Measurements from ENCODE around the gene OR10G6. TPM values are rescaled to one million over a fixed set of nuclear protein-coding genes. Genes with fewer than 3 reads are reported as not detected.

OR10G6 gene
- total RNA-seq, 4 donors from 2014 or later, result not detected

DNA sequence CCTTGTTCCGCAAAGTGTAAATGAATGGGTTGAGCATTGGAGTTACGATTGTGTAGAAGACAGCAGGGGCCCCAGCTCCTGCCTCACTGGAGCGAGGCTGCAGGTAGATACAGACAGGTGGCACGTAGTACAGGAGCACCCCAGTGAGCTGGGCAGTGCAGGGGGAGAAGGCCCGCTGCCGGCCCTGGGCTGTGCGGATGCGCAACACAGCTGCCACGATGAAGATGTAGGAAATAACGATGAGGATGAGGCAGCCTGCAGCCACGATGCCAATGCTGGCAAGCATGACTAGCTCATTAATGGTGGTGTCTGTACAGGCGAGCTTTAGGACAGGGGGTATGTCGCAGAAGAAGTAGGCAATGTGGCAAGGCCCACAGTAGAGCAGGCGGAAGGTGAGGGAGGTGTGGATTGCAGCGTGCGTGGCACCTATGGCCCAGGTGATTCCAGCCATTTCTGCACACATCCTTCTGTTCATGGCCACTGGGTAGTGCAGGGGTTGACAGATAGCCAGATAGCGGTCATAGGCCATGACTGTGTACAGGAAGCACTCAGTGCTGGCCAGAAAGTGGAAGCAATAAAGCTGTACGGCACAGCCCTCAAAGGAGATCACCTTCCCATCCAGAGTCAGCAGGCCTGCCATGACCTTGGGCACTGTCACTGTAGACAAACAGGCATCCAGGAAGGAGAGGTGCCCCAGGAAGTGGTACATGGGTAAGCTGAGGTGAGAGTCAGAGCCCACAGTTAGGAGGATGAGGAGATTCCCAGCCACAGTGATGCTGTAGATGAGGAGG is 18.0 kb downstream of the OR10G6 start:
- H3K36me3 ChIP-seq, result no peaks in the 10 kb centered on the region
- intact Hi-C loops (cut with DNase I; ENCODE audit: low total_unique reads), result no loop called here
- no peak overlapping the region for H3K27ac ChIP-seq
- H3K9me3 ChIP-seq, result no peaks in the 10 kb centered on the region
- no peaks in the 10 kb centered on the region for H3K4me1 ChIP-seq
- H3K4me3 ChIP-seq, result no peak overlapping the region
- no peak for DNase-seq
- no peaks in the 10 kb centered on the region for H3K27me3 ChIP-seq
- no peak for TF ChIP-seq POLR2A (IDR thresholded peaks at IDR 0.05)
- TF ChIP-seq, protein P1, sequence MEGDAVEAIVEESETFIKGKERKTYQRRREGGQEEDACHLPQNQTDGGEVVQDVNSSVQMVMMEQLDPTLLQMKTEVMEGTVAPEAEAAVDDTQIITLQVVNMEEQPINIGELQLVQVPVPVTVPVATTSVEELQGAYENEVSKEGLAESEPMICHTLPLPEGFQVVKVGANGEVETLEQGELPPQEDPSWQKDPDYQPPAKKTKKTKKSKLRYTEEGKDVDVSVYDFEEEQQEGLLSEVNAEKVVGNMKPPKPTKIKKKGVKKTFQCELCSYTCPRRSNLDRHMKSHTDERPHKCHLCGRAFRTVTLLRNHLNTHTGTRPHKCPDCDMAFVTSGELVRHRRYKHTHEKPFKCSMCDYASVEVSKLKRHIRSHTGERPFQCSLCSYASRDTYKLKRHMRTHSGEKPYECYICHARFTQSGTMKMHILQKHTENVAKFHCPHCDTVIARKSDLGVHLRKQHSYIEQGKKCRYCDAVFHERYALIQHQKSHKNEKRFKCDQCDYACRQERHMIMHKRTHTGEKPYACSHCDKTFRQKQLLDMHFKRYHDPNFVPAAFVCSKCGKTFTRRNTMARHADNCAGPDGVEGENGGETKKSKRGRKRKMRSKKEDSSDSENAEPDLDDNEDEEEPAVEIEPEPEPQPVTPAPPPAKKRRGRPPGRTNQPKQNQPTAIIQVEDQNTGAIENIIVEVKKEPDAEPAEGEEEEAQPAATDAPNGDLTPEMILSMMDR (IDR thresholded peaks at IDR 0.05), result no peak

DNA sequence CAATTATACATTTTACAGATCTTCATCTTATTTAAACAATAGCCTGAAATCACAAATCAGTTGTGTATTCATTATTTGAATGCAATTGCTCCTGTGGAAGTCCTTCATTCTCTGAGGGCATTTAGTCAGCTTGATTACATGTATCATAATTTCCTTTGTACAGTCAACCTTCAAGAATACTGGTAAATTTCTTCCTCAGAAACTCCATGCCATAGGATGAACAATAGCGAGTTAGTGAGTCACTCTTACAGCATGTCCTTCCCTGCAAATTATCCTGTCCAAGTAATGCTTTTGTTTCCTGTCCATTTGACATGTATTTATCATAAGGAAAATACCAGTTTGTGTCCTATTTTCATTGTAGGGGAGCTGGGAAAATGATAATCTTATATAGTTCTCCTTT is 21.1 kb downstream of the OR10G6 start:
- H3K27ac ChIP-seq, result no peak overlapping the region
- no peaks in the 10 kb centered on the region for H3K9me3 ChIP-seq
- no peaks in the 10 kb centered on the region for H3K4me1 ChIP-seq
- no peak for DNase-seq
- no peaks in the 10 kb centered on the region for H3K27me3 ChIP-seq
- no peak overlapping the region for H3K4me3 ChIP-seq
- intact Hi-C loops (cut with DNase I; ENCODE audit: low total_unique reads), result no loop called here
- no peaks in the 10 kb centered on the region for H3K36me3 ChIP-seq
- no peak for TF ChIP-seq POLR2A (IDR thresholded peaks at IDR 0.05)

GRCh38 chr11:123956752-123957151 is 38.2 kb downstream of the OR10G6 start:
- H3K9me3 ChIP-seq, result no peaks in the 10 kb centered on the region
- no peak for DNase-seq
- TF ChIP-seq, protein P1 (IDR thresholded peaks at IDR 0.05), result no peak
- no peak for TF ChIP-seq POLR2A (IDR thresholded peaks at IDR 0.05)

GRCh38 chr11:123945132-123945531 is 49.8 kb downstream of the OR10G6 start:
- Histone ChIP-seq H3K4me1 (no peaks in the 10 kb centered on the region), H3K9me3 (no peaks in the 10 kb centered on the region), H3K27me3 (no peaks in the 10 kb centered on the region), H3K4me3 (no peak overlapping the region), H3K36me3 (no peaks in the 10 kb centered on the region), H3K27ac (no peak overlapping the region)
- no peak for DNase-seq
- no peak for TF ChIP-seq POLR2A (IDR thresholded peaks at IDR 0.05)
- TF ChIP-seq, protein P1 (IDR thresholded peaks at IDR 0.05), result no peak
- intact Hi-C loops (cut with DNase I; ENCODE audit: low total_unique reads), result no loop called here

More at GRCh38 chr11:123956752-123957151, 38.2 kb downstream of the OR10G6 start:
- intact Hi-C loops (cut with DNase I; ENCODE audit: low total_unique reads), result no loop called here
- H3K27ac ChIP-seq, result no peak overlapping the region
- H3K4me1 ChIP-seq, result no peaks in the 10 kb centered on the region
- no peaks in the 10 kb centered on the region for H3K36me3 ChIP-seq
- no peaks in the 10 kb centered on the region for H3K27me3 ChIP-seq
- H3K4me3 ChIP-seq, result no peak overlapping the region

Other genes starting within 250 kb of the OR10G6 start
- gene OR6X1, start 240.6 kb downstream of the OR10G6 start, total RNA-seq, result not detected
- not detected for gene OR6M1, start 188.8 kb downstream of the OR10G6 start, total RNA-seq
- not detected for gene TMEM225, start 109.5 kb downstream of the OR10G6 start, total RNA-seq
- gene OR8D4, start 93.0 kb downstream of the OR10G6 start, total RNA-seq, result under 1 TPM in 1 of 4 donors, not detected in 3; 0.07 TPM
- not detected for gene OR4D5, start 55.5 kb downstream of the OR10G6 start, total RNA-seq
- not detected for gene OR6T1, start 51.3 kb downstream of the OR10G6 start, total RNA-seq
- gene OR10S1, start 17.4 kb downstream of the OR10G6 start, total RNA-seq, result not detected
- under 1 TPM in 1 of 4 donors, not detected in 3; 0.28 TPM for gene OR10G4, start 17.8 kb upstream of the OR10G6 start, total RNA-seq
- under 1 TPM in 1 of 4 donors, not detected in 3; 0.83 TPM for gene OR10G9, start 27.9 kb upstream of the OR10G6 start, total RNA-seq
- not detected for gene OR10G8, start 31.6 kb upstream of the OR10G6 start, total RNA-seq
- gene OR10G7, start 46.2 kb upstream of the OR10G6 start, total RNA-seq, result not detected
- gene VWA5A, start 120.3 kb upstream of the OR10G6 start, total RNA-seq, result 10 to 100 TPM; 10.9 to 31.0 (median 15.0) TPM
- not detected for gene OR10D3, start 188.2 kb upstream of the OR10G6 start, total RNA-seq
- not detected for gene OR8G1, start 245.9 kb upstream of the OR10G6 start, total RNA-seq

Measured in uterus (tissue), 4 donors.